ENCODE data around the gene CEP83.

The CEP83 gene

DNA sequence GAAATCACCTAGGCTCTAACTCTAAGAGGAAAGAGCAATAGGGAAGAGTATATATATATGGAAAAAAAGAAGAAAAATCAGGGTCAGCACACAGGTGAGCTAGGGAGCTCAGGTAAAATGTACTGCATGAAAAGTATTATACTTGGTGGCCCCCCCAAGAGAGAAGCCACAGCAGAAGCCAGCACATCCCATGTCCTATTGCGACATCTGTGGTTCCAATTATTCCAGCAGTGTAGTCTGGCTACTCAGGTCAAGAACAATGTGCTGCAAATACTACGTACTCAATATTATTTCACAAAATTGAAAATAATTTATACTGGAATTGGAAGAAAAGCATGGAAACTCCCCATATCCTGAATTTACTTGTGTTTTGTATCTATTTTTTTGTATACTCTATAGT, 85.5 kb downstream of the CEP83 start:
- no peak for DNase-seq
- Histone ChIP-seq H2AFZ (ENCODE audit: low read depth, low read length) (no peak overlapping the region), H3K4me3 (ENCODE audit: low read depth in 1 of 2, low read length in 2 of 2) (no peak overlapping the region), H3K4me1 (ENCODE audit: insufficient read depth, low read length) (no peaks in the 10 kb centered on the region), H4K20me1 (ENCODE audit: insufficient read depth, low read length) (no peaks in the 10 kb centered on the region), H3K9me3 (ENCODE audit: insufficient read depth, low read length, severe bottlenecking) (no peaks in the 10 kb centered on the region), H3K27me3 (ENCODE audit: insufficient read depth, low read length, poor library complexity) (no peaks in the 10 kb centered on the region), H3K27ac (ENCODE audit: low read length) (no peak overlapping the region), H3K36me3 (ENCODE audit: insufficient read depth, low read length) (peaks cover 26% of the 10 kb centered on the region; the same call in 1 of the 2 replicates), H3K9ac (ENCODE audit: low read depth, low read length) (no peak overlapping the region), H3K4me2 (ENCODE audit: insufficient read depth, low read length) (no peak overlapping the region), H3K79me2 (ENCODE audit: insufficient read depth, low read length) (no peaks in the 10 kb centered on the region)
- ATAC-seq (ENCODE audit: insufficient read depth, low read depth) = no peak
- no peak for TF ChIP-seq EZH2 (IDR thresholded peaks at IDR 0.05; ENCODE audit: borderline replicate concordance, low read depth, low read length, severe bottlenecking)
- TF ChIP-seq, protein P1, sequence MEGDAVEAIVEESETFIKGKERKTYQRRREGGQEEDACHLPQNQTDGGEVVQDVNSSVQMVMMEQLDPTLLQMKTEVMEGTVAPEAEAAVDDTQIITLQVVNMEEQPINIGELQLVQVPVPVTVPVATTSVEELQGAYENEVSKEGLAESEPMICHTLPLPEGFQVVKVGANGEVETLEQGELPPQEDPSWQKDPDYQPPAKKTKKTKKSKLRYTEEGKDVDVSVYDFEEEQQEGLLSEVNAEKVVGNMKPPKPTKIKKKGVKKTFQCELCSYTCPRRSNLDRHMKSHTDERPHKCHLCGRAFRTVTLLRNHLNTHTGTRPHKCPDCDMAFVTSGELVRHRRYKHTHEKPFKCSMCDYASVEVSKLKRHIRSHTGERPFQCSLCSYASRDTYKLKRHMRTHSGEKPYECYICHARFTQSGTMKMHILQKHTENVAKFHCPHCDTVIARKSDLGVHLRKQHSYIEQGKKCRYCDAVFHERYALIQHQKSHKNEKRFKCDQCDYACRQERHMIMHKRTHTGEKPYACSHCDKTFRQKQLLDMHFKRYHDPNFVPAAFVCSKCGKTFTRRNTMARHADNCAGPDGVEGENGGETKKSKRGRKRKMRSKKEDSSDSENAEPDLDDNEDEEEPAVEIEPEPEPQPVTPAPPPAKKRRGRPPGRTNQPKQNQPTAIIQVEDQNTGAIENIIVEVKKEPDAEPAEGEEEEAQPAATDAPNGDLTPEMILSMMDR (IDR thresholded peaks at IDR 0.05; ENCODE audit: borderline replicate concordance, extremely low read depth, low read length, poor library complexity, severe bottlenecking) = no peak

DNA sequence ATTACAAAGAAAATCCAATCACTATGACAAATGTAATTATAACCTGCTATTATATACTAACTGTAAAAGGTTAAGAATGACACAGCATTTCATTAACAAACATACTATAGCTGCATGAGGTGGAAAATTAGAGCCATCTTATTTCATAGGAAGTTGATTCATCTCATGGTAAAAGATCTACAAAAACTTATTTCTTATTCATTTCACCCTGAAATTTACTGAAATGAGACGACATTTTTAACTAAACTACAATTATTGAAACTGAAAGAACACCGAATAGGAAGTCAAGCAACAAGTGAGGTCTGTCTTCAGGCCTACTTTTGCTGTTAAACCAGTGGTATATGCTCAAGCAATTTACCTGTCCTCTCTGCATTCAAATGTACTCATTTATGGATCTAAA, 87.2 kb downstream of the CEP83 start:
- no peak for DNase-seq
- Histone ChIP-seq H3K27ac (ENCODE audit: low read length) (no peak overlapping the region), H3K27me3 (ENCODE audit: insufficient read depth, low read length, poor library complexity) (no peaks in the 10 kb centered on the region), H3K4me1 (ENCODE audit: insufficient read depth, low read length) (no peaks in the 10 kb centered on the region), H3K4me2 (ENCODE audit: insufficient read depth, low read length) (no peak overlapping the region), H3K9me3 (ENCODE audit: insufficient read depth, low read length, severe bottlenecking) (no peaks in the 10 kb centered on the region), H3K4me3 (ENCODE audit: low read depth in 1 of 2, low read length in 2 of 2) (no peak overlapping the region), H4K20me1 (ENCODE audit: insufficient read depth, low read length) (no peaks in the 10 kb centered on the region), H3K36me3 (ENCODE audit: insufficient read depth, low read length) (peaks cover 22% of the 10 kb centered on the region; the same call in 1 of the 2 replicates), H2AFZ (ENCODE audit: low read depth, low read length) (no peak overlapping the region), H3K9ac (ENCODE audit: low read depth, low read length) (no peak overlapping the region), H3K79me2 (ENCODE audit: insufficient read depth, low read length) (no peaks in the 10 kb centered on the region)
- no peak for ATAC-seq (ENCODE audit: insufficient read depth, low read depth)
- TF ChIP-seq, protein P1 (IDR thresholded peaks at IDR 0.05; ENCODE audit: borderline replicate concordance, extremely low read depth, low read length, poor library complexity, severe bottlenecking) = no peak
- no peak for TF ChIP-seq EZH2 (IDR thresholded peaks at IDR 0.05; ENCODE audit: borderline replicate concordance, low read depth, low read length, severe bottlenecking)

DNA sequence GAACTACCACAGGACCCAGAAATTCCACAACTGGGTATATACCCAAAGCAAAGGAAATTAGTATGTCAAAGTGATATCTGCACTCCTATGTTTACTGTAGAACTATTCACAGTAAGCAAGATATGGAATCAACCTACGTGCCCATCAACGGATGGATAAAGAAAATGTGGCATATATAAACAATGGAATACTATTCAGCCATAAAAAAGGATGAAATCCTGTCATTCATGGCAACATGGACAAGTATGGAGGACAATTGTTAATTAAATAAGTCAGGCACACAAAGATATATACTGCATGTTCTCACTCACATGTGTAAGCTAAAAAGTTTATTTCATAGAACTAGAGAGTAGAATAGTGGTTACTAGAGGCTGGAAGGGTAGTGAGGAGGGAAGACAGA, 97.0 kb downstream of the CEP83 start:
- Histone ChIP-seq H4K20me1 (ENCODE audit: insufficient read depth, low read length) (no peaks in the 10 kb centered on the region), H3K27ac (ENCODE audit: low read length) (no peak overlapping the region), H3K27me3 (ENCODE audit: insufficient read depth, low read length, poor library complexity) (no peaks in the 10 kb centered on the region), H2AFZ (ENCODE audit: low read depth, low read length) (no peak overlapping the region), H3K4me2 (ENCODE audit: insufficient read depth, low read length) (no peak overlapping the region), H3K9me3 (ENCODE audit: insufficient read depth, low read length, severe bottlenecking) (peaks cover 19% of the 10 kb centered on the region), H3K79me2 (ENCODE audit: insufficient read depth, low read length) (no peaks in the 10 kb centered on the region), H3K9ac (ENCODE audit: low read depth, low read length) (no peak overlapping the region), H3K4me3 (ENCODE audit: low read depth in 1 of 2, low read length in 2 of 2) (no peak overlapping the region), H3K36me3 (ENCODE audit: insufficient read depth, low read length) (peaks cover 49% of the 10 kb centered on the region; the same call in 1 of the 2 replicates), H3K4me1 (ENCODE audit: insufficient read depth, low read length) (no peaks in the 10 kb centered on the region)
- ATAC-seq (ENCODE audit: insufficient read depth, low read depth) (no peak), DNase-seq (no peak)
- TF ChIP-seq EZH2 (IDR thresholded peaks at IDR 0.05; ENCODE audit: borderline replicate concordance, low read depth, low read length, severe bottlenecking) = no peak
- TF ChIP-seq, protein P1 (IDR thresholded peaks at IDR 0.05; ENCODE audit: borderline replicate concordance, extremely low read depth, low read length, poor library complexity, severe bottlenecking) = no peak

DNA sequence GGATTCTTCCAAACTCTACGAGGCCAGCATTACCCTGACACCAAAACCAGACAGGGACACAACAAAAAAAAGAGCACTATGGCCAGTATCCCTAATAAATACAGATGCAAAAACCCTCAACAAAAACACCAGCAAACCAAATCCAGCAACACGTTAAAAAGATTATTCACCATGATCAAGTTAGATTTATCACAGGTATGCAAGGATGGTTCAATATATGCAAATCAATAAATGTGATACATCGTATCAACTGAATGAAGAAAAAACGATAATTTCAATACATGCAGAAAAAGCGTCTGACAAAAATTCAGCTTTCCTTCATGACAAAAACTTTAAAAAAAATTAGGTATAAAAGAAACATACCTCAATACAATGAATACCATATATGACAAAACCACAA, 99.9 kb downstream of the CEP83 start:
- TF ChIP-seq EZH2 (IDR thresholded peaks at IDR 0.05; ENCODE audit: borderline replicate concordance, low read depth, low read length, severe bottlenecking) = no peak
- TF ChIP-seq, protein P1 (IDR thresholded peaks at IDR 0.05; ENCODE audit: borderline replicate concordance, extremely low read depth, low read length, poor library complexity, severe bottlenecking) = no peak
- Histone ChIP-seq H4K20me1 (ENCODE audit: insufficient read depth, low read length) (no peaks in the 10 kb centered on the region), H3K27me3 (ENCODE audit: insufficient read depth, low read length, poor library complexity) (no peaks in the 10 kb centered on the region), H3K4me1 (ENCODE audit: insufficient read depth, low read length) (no peaks in the 10 kb centered on the region), H3K27ac (ENCODE audit: low read length) (no peak overlapping the region), H3K9ac (ENCODE audit: low read depth, low read length) (no peak overlapping the region), H3K79me2 (ENCODE audit: insufficient read depth, low read length) (no peaks in the 10 kb centered on the region), H3K36me3 (ENCODE audit: insufficient read depth, low read length) (peaks cover 28% of the 10 kb centered on the region; the same call in 1 of the 2 replicates), H3K4me3 (ENCODE audit: low read depth in 1 of 2, low read length in 2 of 2) (no peak overlapping the region), H2AFZ (ENCODE audit: low read depth, low read length) (no peak overlapping the region), H3K4me2 (ENCODE audit: insufficient read depth, low read length) (no peak overlapping the region), H3K9me3 (ENCODE audit: insufficient read depth, low read length, severe bottlenecking) (peaks cover 19% of the 10 kb centered on the region)
- DNase-seq (no peak), ATAC-seq (ENCODE audit: insufficient read depth, low read depth) (no peak)

All from DND-41 (cell line).